NCI-H1930 (cell line): ENCODE measurements around the gene SMIM13.
A peak's percentile ranks its signal among the peaks of the same experiment; 100 is the strongest.

Experiments used
- DNase-seq, 2 experiments: peaks; one replicate each; lab custom pipeline; 2025; lab: John Stamatoyannopoulos, UW

Gene SMIM13

GRCh38 chr6:11121851-11122250 is 28.2 kb downstream of the SMIM13 start:
- no peak for DNase-seq

DNA sequence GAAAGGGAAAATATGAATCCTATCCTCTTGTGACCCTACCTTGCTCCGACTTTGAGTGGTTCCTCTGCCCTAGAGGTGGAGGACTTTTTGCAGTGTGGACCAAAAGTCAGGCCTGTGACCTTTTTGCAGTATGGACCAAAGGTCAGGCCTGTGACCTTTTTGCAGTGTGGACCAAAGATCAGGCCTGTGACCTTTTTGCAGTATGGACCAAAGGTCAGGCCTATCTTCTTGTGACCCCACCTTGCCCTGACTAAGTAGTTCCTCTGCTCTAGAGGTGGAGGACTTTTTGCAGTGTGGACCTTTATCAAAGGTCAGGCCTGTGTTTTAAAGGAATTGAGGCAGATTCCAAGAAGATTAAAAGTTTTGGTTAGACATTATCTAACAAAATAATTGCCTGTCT is 28.7 kb downstream of the SMIM13 start:
- DNase-seq, result no peak

DNA sequence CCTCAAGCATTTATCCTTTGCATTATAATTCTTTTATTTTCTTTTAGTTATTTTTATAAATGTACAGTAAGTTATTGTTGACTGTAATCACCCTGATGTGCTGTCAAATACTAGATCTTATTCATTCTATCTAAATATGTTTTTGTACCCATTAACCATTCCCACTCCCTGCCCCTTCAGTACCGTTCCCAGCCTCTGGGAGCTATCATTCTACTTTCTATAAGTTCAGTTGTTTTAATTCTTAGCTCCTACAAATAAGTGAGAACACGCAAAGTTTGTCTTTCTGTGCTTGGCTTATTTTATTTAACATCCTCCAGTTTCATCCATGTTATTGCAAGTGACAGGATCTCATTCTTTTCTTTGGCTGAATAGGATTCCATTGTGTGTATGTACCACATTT is 30.3 kb downstream of the SMIM13 start:
- DNase-seq, result no peak

DNA sequence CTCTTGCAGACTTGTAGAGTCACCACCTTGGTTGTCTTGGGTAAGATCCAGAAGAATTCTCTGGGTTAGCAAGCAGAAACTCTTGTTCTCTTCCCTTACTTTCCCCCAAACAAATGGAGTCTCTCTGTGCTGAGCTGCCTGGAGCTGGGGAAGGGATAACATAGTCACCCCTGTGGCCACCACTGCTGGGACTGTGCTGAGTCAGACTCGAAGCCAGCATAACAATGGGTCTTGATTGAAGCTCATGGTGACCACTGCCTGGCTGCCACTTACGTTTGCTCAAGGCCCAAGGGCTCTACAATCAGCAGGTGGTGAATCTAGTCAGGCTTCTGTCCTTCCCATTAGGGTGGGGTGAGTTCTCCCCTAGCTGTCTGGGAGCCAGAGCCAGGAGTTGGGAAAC is 33.2 kb downstream of the SMIM13 start:
- DNase-seq, result no peak

DNA sequence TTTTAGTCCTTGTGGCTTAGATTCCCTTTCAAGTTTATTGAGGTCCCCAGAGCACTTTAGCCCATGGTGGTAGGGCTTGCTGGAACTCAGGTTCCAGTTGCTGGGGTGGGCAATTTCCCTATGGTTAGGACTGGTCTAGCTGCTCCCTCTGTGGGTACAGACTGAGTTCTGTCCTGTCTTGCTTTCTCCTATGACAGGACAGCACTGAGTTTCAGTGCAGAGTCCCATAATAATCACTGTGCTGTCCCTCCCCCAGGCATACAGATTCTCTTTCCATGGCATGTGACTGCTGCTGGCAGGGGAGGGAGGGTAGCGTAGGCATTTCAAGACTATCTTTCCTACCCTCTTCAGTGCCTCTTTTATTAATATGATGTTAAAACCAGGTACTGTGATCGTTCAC is 35.0 kb downstream of the SMIM13 start:
- DNase-seq, result no peak

DNA sequence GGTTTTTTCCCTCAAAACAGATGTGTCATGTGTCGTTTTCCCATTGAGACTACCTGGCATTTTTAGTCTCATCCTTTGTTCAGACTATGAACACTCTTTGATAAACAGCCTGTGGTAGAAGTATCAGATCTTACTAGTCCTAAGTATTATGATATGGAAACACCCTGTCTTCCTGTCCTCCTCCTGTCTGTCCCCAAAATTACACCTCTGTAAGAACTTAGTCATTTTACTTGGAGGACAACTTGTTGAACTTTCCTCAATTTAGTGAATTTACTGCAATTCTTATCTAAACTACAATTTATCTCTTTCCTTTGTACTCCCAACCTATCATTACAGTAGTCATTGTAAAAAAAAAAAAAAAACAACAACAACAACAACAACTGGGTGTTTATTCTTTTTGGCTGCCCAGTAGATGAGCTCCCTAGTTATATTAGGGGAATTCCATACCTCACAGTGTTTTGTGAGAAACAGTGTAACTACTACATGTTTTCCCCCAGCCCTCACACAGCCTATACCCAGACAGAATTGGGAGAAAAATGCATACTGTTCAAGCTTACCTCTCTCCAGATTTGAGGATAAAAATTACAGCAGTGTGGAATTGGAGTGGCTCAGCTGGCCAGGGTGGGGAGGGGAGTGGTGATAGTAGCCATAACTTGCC is 36.4 kb downstream of the SMIM13 start:
- DNase-seq, result no peak

DNA sequence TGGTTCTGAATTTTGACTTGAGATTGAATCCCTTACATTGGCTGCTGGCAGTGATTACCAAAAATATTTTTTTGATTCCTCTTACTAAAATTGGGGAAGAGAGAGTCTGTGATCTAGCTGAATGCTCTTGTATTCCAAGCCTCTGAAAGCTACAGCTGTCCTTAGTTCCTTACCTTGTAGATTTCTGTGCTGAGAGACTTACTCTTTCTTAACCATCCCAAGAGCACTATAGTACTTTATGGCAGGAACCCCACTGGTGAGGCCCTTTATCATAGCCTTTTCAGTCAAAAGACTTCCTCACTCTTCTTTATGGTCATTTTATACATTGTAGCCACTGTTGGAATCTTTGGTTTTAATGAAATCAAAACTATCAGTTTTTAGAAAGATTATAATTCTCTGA is 37.0 kb downstream of the SMIM13 start:
- no peak for DNase-seq

GRCh38 chr6:11132194-11132888 is 38.7 kb downstream of the SMIM13 start:
- no peak for DNase-seq

DNA sequence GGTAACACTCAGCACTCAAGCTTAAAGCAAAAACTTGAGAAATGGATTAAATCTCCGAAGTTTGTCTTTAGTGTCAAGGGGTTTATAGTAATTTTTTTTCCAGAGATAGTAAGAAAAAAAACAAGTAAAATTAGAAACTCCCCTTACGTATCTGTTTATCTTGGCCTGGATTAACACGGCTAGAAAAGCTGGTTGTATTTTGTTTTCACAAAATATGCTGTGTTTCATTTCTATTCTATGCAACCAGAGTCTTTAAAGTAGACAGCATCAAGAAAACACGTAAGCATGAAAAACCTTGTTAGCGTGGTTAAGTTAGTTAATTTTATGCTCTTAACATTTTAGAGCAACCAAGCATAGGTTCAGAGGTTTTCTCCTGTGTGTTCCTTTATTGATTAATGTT is 39.6 kb downstream of the SMIM13 start:
- DNase-seq, result no peak

GRCh38 chr6:11136809-11137208 is 43.2 kb downstream of the SMIM13 start:
- DNase-seq, result no peak

DNA sequence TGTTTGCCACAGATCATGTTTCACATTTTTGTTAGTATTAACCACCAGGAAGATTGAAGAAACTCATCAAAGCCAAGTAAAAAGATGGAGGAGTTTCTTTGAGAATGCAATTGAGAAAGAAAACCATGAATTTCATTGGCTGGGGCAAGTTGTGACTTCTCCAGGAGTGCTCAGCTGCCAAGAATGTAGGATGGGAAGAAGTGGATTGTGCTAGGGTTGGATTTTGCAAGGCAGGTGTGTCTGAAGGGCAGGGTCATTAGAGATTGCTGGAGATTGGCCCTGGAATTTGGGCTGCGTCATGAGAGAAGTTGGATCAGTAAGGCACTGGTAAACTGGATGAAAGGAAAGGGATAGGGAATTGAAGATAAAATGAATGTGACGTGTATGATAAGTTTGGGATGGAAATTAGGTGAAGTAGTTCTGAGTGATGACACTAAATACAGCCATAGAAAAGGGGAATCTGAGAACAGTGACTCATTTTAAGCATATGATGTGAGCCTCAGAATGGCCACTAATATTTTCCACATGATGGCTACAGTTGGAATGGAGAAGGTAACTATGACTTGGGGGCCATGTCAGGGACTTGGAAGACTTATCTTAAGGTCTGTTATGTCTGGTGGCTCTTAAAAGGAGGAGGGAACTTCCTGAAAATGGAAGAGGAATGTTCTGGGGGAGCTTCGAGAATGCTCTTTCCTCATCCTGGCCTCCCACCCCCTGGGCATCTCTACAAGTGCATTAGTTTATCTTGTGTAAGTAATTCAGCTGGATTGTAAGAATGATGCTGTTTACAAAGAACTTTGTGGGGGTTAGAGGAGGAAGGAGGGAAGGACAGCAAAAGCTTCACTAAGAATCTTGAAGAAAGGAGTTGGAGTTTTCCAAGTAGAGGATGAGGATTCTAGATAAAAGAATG is 45.7 kb downstream of the SMIM13 start:
- DNase-seq, result no peak

GRCh38 chr6:11140056-11140455 is 46.4 kb downstream of the SMIM13 start:
- no peak for DNase-seq

DNA sequence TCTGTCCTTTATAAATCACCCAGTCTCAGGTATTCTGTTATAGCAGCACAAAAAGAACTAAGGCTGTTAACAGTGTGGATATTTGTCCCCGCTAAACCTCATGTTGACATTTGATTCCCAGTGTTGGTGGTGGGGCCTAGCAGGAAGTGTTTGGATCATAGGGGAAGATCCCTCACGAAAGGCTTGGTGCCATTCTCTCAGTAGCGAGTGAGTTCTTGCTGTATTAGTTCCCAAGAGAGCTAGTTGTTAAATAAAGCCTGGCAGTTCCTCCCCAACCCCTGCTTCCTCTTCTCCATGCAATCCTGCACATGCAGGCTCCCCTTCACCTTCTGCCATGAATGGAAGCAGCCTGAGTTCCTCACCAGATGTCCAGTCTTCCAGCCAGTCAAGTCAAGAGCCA is 47.7 kb downstream of the SMIM13 start:
- DNase-seq, result no peak

DNA sequence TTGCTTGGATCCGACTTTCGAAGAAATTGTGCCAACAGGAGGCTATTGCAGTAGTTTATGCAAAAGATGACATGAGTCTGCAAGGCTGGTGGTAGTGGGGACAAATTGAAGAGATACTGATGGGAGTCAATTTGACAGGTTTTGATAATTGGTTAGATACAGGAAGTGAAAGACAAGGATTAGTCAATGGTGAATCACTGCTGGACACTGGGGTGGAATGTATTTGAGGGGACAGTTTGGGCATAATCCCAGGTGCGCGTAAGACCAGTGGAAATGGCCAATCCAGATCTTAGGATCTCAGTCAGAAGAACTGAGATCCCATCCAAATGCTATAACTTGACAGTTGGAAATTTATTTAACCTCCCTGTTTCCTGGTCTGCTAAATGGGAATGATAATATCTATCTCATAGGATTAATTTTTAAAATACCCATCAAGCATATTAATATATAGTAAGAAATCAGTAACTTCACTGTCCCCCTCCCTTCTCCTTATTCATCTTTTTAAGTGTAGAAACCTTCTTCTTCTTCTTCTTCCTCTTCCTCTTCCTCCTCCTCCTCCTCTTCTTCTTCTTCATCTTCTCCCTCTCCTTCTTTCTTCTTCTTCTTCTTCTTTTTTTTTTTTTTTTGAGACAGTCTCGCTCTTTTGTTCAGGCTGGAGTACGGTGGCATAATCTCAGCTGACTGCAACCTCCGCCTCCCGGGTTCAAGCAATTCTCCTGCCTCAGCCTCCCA is 48.8 kb downstream of the SMIM13 start:
- no peak for DNase-seq

- no peak for DNase-seq
Measured at GRCh38 chr6:11143394-11144371, 50.0 kb downstream of the SMIM13 start.

GRCh38 chr6:11144393-11144851 is 50.8 kb downstream of the SMIM13 start:
- DNase-seq, result peak; percentile 35 to 36

- DNase-seq, result no peak
Measured at GRCh38 chr6:11146117-11146826, 52.6 kb downstream of the SMIM13 start.

GRCh38 chr6:11149551-11149950 is 55.9 kb downstream of the SMIM13 start:
- DNase-seq, result no peak

GRCh38 chr6:11151488-11151887 is 57.9 kb downstream of the SMIM13 start:
- DNase-seq, result no peak

DNA sequence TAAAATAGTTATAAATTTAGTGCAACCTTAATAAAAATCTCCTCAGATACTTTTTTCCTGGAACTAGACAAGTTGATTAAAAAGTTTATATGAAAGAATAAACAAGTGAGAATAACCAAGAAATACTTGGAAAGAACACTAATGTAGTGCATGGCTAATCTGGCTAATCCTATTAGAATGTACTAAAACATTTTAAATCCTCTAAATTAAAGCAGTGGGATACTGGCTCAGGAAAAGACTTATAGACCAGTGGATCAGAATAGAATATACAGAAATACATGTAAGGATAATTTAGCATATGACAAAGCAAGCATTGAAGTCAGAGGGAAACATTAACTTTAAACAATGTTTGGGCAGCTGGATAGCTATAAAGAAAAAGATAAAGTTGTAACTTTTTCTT is 58.9 kb downstream of the SMIM13 start:
- no peak for DNase-seq
